Measurements from ENCODE around the gene EFHD1.

- TF ChIP-seq ARHGAP35 (CRISPR knock-in tag; IDR thresholded peaks at IDR 0.05; ENCODE audit: borderline replicate concordance): no peak
- TF ChIP-seq POLR2AphosphoS5 (IDR thresholded peaks at IDR 0.05; ENCODE audit: low read depth, low read length): no peak
- TF ChIP-seq EZH2 (conservative IDR thresholded peaks at IDR 0.05; ENCODE audit: low read depth, low read length): no peak
- no peak for TF ChIP-seq MAZ (IDR thresholded peaks at IDR 0.05; ENCODE audit: borderline replicate concordance, low read depth, low read length)
- TF ChIP-seq MAZ (CRISPR knock-in tag; IDR thresholded peaks at IDR 0.05; ENCODE audit: low read depth): no peak
- no peak for TF ChIP-seq ZNF790 (CRISPR knock-in tag; IDR thresholded peaks at IDR 0.05; ENCODE audit: borderline replicate concordance)
- no peak for TF ChIP-seq UBTF (CRISPR knock-in tag; IDR thresholded peaks at IDR 0.05)
- no peak for TF ChIP-seq MTA1 (CRISPR knock-in tag; IDR thresholded peaks at IDR 0.05; ENCODE audit: borderline replicate concordance)
- no peak for TF ChIP-seq SMC3 (IDR thresholded peaks at IDR 0.05; ENCODE audit: low read length)
- no peak for TF ChIP-seq CTCF (CRISPR knock-in tag; IDR thresholded peaks at IDR 0.05)
- TF ChIP-seq ZNF660 (CRISPR knock-in tag; IDR thresholded peaks at IDR 0.05; ENCODE audit: borderline replicate concordance, low read depth): no peak
Measured at GRCh38 chr2:232696609-232697058, 63.2 kb downstream of the EFHD1 start.

Data from HepG2 (cell line).